ENCODE data around the gene PTBP2. TPM values are rescaled to one million over a fixed set of nuclear protein-coding genes. Genes with fewer than 3 reads are reported as not detected.

PTBP2 gene
- total RNA-seq, 2 donors from 2014 or later = 47.7 to 52.0 TPM

- H3K27ac ChIP-seq (ENCODE audit: low read depth, low read length) = no peak overlapping the region
- 0 to 32% methylated on average over 1 to 2 of the region's 3 CpGs for WGBS, 2 experiments (ENCODE audit: insufficient coverage in 1 of 2, insufficient read length in 1 of 2)
Measured at GRCh38 chr1:96722958-96723357, 1.4 kb downstream of the PTBP2 start.

GRCh38 chr1:96723377-96723776, 1.8 kb downstream of the PTBP2 start:
- Histone ChIP-seq H3K27me3 (ENCODE audit: control insufficient read depth, insufficient read depth, low read length, poor library complexity, severe bottlenecking) (no peaks in the 10 kb centered on the region), H3K9ac (ENCODE audit: extremely low read depth, low read length, poor library complexity, severe bottlenecking) (peak overlapping the region; percentile 96), H3K4me1 (ENCODE audit: control insufficient read depth, insufficient read depth, low read length) (no peaks in the 10 kb centered on the region), H3K9me3 (ENCODE audit: control insufficient read depth, low read length) (peaks cover 11% of the 10 kb centered on the region), H3K36me3 (ENCODE audit: control insufficient read depth, insufficient read depth, low read length) (peaks cover 47% of the 10 kb centered on the region), H3K4me3 (ENCODE audit: low read length) (peak overlapping the region; percentile 92), H3K27ac (ENCODE audit: low read depth, low read length) (no peak overlapping the region)
- Mint-ChIP-seq H3K4me1 (peaks cover 16% of the 10 kb centered on the region), H3K4me3 (peak overlapping the region; percentile 90), H3K27me3 (ENCODE audit: insufficient read depth) (no peaks in the 10 kb centered on the region), H3K27ac (peak overlapping the region; percentile 97), H3K9me3 (peaks cover 4% of the 10 kb centered on the region), H3K36me3 (ENCODE audit: low read depth) (peaks cover 48% of the 10 kb centered on the region)
- TF ChIP-seq CTCF (conservative IDR thresholded peaks at IDR 0.05) = no peak
- WGBS, 2 experiments (ENCODE audit: insufficient coverage in 1 of 2, insufficient read length in 1 of 2) = 84% methylated on average over 4 of the region's 4 CpGs; no CpG with 5 or more reads in 1 of the 2 experiments
- DNase-seq = no peak

More at GRCh38 chr1:96722958-96723357, 1.4 kb downstream of the PTBP2 start:
- no peaks in the 10 kb centered on the region for H3K4me1 ChIP-seq (ENCODE audit: control insufficient read depth, insufficient read depth, low read length)
- H3K27me3 Mint-ChIP-seq (ENCODE audit: insufficient read depth) = no peaks in the 10 kb centered on the region
- H3K4me3 ChIP-seq (ENCODE audit: low read length) = peak overlapping the region; percentile 92
- peaks cover 4% of the 10 kb centered on the region for H3K9me3 Mint-ChIP-seq
- H3K27ac Mint-ChIP-seq = peak overlapping the region; percentile 97
- peak overlapping the region; percentile 90 for H3K4me3 Mint-ChIP-seq
- peaks cover 43% of the 10 kb centered on the region for H3K36me3 ChIP-seq (ENCODE audit: control insufficient read depth, insufficient read depth, low read length)
- peaks cover 11% of the 10 kb centered on the region for H3K9me3 ChIP-seq (ENCODE audit: control insufficient read depth, low read length)
- H3K36me3 Mint-ChIP-seq (ENCODE audit: low read depth) = peaks cover 43% of the 10 kb centered on the region
- no peak for DNase-seq
- H3K9ac ChIP-seq (ENCODE audit: extremely low read depth, low read length, poor library complexity, severe bottlenecking) = peak overlapping the region; percentile 96
- H3K27me3 ChIP-seq (ENCODE audit: control insufficient read depth, insufficient read depth, low read length, poor library complexity, severe bottlenecking) = no peaks in the 10 kb centered on the region
- peaks cover 16% of the 10 kb centered on the region for H3K4me1 Mint-ChIP-seq
- TF ChIP-seq CTCF (conservative IDR thresholded peaks at IDR 0.05) = no peak

- Histone ChIP-seq H3K4me1 (ENCODE audit: control insufficient read depth, insufficient read depth, low read length) (no peaks in the 10 kb centered on the region), H3K27ac (ENCODE audit: low read depth, low read length) (no peak overlapping the region), H3K4me3 (ENCODE audit: low read length) (peak overlapping the region; percentile 92), H3K9me3 (ENCODE audit: control insufficient read depth, low read length) (peaks cover 11% of the 10 kb centered on the region), H3K36me3 (ENCODE audit: control insufficient read depth, insufficient read depth, low read length) (peaks cover 52% of the 10 kb centered on the region), H3K27me3 (ENCODE audit: control insufficient read depth, insufficient read depth, low read length, poor library complexity, severe bottlenecking) (no peaks in the 10 kb centered on the region), H3K9ac (ENCODE audit: extremely low read depth, low read length, poor library complexity, severe bottlenecking) (no peak overlapping the region)
- peaks cover 51% of the 10 kb centered on the region for H3K36me3 Mint-ChIP-seq (ENCODE audit: low read depth)
- DNase-seq = no peak
- TF ChIP-seq CTCF (conservative IDR thresholded peaks at IDR 0.05) = no peak
- H3K4me3 Mint-ChIP-seq = peak overlapping the region; percentile 13
- peaks cover 16% of the 10 kb centered on the region for H3K4me1 Mint-ChIP-seq
- peaks cover 4% of the 10 kb centered on the region for H3K9me3 Mint-ChIP-seq
- no peaks in the 10 kb centered on the region for H3K27me3 Mint-ChIP-seq (ENCODE audit: insufficient read depth)
- 97 to 100% methylated on average over 1 to 3 of the region's 3 CpGs for WGBS, 2 experiments (ENCODE audit: insufficient coverage in 1 of 2, insufficient read length in 1 of 2)
- no peak overlapping the region for H3K27ac Mint-ChIP-seq
Measured at GRCh38 chr1:96723936-96724335, 2.4 kb downstream of the PTBP2 start.

Data from endodermal cell (in vitro differentiated cells).